ENCODE measurements around the gene ECE1.

ECE1 gene

DNA sequence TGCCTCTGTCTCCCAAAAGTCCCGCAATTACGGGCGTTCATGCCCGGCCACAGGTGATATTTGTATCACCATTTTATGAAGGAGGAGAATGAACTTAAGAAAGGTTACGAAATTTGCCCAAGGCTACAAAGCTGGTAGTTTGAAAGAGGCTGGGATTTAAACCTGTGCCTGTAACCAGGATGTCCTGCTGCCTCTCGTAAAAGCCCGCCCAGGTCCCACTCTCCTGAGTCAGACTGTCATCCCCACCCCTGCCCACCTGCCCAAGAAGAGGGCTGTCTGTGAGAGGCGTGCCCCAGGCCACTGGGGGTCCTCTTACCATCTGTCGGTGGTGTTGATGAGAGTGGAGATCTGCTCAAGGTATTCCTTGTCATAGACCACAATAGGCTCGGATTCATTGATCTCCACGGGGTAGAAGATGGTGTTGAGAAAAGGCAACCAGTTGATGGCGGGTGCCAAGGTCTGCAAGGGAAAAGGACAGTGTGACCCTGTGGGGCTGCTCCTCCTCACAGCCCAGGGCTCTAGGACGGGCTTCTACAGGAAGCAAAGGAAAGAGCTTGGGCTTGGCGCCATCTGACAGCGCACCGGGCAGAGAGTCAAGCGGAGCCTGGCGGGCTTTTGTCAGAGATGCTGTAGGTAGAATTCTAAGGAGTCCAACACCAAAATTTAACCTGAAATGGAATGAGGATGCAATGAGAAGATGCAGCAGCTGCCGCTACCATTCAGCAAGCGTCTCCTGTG lies 43.2 kb downstream of the ECE1 start:
- H3K4me3 ChIP-seq (ENCODE audit: low read depth, low read length), result no peak overlapping the region
- no peak for DNase-seq (ENCODE audit: low read depth)
- TF ChIP-seq, protein P1, sequence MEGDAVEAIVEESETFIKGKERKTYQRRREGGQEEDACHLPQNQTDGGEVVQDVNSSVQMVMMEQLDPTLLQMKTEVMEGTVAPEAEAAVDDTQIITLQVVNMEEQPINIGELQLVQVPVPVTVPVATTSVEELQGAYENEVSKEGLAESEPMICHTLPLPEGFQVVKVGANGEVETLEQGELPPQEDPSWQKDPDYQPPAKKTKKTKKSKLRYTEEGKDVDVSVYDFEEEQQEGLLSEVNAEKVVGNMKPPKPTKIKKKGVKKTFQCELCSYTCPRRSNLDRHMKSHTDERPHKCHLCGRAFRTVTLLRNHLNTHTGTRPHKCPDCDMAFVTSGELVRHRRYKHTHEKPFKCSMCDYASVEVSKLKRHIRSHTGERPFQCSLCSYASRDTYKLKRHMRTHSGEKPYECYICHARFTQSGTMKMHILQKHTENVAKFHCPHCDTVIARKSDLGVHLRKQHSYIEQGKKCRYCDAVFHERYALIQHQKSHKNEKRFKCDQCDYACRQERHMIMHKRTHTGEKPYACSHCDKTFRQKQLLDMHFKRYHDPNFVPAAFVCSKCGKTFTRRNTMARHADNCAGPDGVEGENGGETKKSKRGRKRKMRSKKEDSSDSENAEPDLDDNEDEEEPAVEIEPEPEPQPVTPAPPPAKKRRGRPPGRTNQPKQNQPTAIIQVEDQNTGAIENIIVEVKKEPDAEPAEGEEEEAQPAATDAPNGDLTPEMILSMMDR (IDR thresholded peaks at IDR 0.05; ENCODE audit: low read depth, low read length, missing control alignments), result no peak

DNA sequence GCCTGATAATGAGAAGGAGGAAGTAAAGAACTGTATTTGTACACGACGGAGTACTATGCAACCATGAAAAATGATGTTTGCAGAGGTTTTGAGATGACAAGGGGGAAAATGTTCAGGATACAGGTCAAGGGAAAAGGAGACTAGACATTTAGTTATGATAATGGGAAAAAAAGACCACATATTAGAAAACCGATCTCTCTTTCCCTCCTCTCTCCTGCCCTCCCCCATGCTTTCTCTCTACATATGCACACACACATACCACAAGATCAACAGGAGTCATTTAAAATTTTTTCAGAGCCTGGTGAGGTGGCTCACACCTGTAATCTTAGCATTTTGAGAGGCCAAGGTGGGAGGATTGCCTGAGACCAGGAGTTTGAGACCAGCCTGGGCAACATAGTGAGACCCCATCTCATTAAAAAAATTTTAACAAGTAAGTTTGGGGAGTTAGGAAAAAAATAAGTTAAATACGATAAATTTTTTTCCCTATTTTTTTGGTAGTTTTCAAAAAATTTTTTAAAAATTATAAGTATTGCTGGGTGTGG lies 44.5 kb downstream of the ECE1 start:
- H3K4me3 ChIP-seq (ENCODE audit: low read depth, low read length), result no peak overlapping the region
- DNase-seq (ENCODE audit: low read depth), result no peak
- TF ChIP-seq, protein P1 (IDR thresholded peaks at IDR 0.05; ENCODE audit: low read depth, low read length, missing control alignments), result no peak

DNA sequence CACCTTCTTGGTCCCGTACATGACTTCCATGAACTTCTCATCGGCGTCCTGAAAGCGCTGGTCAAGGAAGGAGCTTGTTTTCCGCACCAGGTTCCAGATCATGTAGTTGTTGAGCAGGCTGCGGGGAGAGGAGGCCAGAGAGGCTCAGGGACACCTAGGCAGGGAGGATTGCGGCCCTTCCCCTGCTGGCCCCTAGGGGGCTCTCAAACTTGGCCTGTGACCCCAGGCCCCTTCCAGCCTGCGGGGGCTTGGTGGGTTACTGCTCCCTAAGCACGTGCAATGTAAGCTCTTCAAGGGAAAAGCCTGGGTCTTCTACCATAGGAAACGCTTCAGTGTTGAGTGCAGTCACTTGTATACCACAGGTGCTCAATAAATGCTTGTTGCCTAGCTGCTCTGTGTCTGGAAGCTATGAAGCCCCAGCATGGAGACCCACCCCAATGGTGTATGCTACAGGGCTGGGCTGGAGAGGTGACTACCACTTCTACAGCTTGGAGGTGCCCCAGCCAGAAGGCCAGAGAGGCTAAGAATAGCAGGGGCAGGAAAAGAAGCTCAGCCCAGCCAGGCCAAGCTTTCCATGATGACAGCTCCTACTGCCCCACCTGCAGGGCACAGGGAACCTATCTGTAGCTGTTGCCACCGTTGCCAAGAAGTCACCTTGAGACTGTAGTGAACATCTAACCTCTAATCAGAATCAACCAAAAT lies 45.1 kb downstream of the ECE1 start:
- TF ChIP-seq, protein P1 (IDR thresholded peaks at IDR 0.05; ENCODE audit: low read depth, low read length, missing control alignments), result peak; percentile 65
- H3K4me3 ChIP-seq (ENCODE audit: low read depth, low read length), result no peak overlapping the region
- no peak for DNase-seq (ENCODE audit: low read depth)

DNA sequence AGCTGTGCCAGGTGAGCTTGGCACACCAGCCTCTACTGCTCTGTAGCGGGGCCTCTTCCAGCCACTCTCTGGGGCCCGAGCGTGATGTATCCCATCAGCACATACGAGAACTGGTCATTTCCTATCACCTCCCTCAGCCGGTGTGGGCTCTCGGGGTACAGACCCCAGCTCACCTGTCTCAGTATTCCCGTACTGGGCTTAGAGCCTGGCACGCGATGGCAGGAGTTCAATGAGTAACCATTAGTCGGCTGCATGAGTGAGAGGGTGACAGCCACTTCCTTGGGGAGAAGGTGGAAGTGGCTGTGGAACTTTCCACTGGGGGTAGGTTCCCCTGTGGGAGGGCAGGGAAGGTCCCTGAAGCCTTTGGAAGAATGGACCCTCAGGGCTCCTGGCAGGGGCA lies 46.1 kb downstream of the ECE1 start:
- DNase-seq (ENCODE audit: low read depth), result no peak
- TF ChIP-seq, protein P1 (IDR thresholded peaks at IDR 0.05; ENCODE audit: low read depth, low read length, missing control alignments), result no peak
- H3K4me3 ChIP-seq (ENCODE audit: low read depth, low read length), result no peak overlapping the region

DNA sequence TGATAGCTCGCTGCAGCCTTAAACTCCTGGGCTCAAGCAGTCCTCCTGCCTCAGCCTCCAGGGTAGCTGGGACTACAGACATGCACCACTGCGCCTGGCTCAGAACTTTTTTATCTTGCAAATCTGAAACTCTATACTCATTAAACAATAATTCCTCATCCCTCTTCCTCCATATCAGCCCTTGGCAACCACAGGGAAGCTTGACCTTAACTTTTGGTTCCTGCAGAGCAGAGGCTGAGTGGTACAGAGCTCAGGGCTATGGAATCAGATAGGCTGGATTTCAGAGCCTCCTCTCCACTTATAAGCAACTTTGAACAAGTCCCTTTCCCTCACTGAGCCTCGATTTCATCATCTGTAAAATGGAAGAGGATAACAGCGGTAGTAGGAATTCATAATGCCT lies 47.4 kb downstream of the ECE1 start:
- no peak for DNase-seq (ENCODE audit: low read depth)
- TF ChIP-seq, protein P1 (IDR thresholded peaks at IDR 0.05; ENCODE audit: low read depth, low read length, missing control alignments), result no peak
- no peak overlapping the region for H3K4me3 ChIP-seq (ENCODE audit: low read depth, low read length)

DNA sequence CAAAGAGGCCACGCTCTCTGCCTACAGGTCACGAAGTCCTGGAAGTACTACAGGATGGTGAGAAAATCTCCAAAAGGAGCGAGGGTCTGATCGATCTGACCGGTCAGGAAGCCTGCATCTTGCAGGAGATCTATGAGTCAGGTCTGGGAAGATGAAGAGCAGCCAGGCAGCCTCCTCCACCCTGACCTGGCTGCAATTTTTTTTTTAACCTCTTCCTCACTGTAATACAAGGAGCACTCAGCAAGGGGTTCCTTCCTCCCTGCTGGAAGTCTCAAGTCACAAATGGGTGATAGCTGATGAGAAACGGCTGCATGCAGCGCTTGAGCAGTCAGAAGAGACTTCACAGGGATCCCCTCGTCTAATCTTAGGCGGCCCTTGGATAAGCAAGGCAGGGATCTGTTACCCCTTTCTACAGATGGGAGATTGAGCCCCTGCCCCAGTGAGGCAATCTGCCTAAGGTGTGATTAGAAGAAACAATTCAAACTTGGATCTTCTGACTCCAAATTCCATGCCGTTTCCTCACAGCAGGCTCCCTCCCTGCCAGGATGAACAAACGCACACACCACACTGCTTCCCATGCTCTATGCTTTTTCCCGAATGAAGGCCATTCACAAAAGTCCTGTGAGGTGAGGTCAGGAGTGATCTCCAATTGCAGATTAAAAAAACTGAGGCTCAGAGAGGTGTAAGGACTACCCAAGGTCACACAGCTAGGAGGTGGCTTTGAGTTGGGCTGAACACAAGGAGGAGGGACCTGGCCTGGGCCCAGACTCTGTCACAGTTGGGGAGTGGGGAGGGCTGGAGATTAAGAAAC lies 48.3 kb downstream of the ECE1 start:
- DNase-seq (ENCODE audit: low read depth), result no peak
- TF ChIP-seq, protein P1 (IDR thresholded peaks at IDR 0.05; ENCODE audit: low read depth, low read length, missing control alignments), result no peak
- no peak overlapping the region for H3K4me3 ChIP-seq (ENCODE audit: low read depth, low read length)

Measured in GM12864 (cell line).